ENCODE results near the gene ATXN1.

DNA sequence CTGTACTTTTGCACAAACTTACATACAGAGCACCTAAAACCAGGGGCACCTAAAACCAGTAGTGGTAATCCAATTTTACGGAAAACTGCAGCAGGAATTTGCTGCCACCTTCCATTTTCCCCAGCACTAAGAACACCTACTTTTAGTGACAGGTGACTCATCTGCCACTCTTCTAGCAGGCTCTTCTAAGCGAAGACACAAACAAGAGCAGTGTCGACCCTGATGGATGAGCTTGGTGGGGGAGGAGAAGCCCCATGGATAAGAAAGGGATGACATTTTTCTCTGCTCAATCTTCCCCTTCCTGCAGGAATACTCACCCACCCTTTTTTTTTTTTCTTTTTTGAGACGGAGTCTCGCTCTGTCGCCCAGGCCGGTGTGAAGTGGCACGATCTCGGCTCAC lies 406.0 kb downstream of the ATXN1 start:
- no peak for TF ChIP-seq CTCF (IDR thresholded peaks at IDR 0.05; ENCODE audit: insufficient read depth, low read length)
- no peak for TF ChIP-seq REST (IDR thresholded peaks at IDR 0.05; ENCODE audit: insufficient replicate concordance, low read depth)
- no peak for TF ChIP-seq GABPA (IDR thresholded peaks at IDR 0.05; ENCODE audit: low read depth)
- no peak for TF ChIP-seq POLR2AphosphoS5 (IDR thresholded peaks at IDR 0.05; ENCODE audit: low read depth)
- TF ChIP-seq SPI1 (IDR thresholded peaks at IDR 0.05; ENCODE audit: borderline replicate concordance, low read depth) = no peak

Data from HL-60 (cell line).